Right lobe of liver (tissue), 4 donors: Measurements from ENCODE around the gene DNM3.

Experiments used
- POLR2A ChIP-seq: fragments of 450-650 bp; IDR thresholded peaks from one replicate; pipeline ENCODE4 v1.6.1; 2017; ENCODE audit warnings: antibody characterized with exemption, mild to moderate bottlenecking
- TF ChIP-seq, protein P1 (sequence below), 4 donors: fragments of 200-600 bp in 3 of 4; fragments of 450-650 bp in 1 of 4; IDR thresholded peaks; one replicate each; pipeline versions ENCODE4 v1.5.1 to v1.8.0; 2016 to 2022; ENCODE audit warnings: antibody characterized with exemption in 4 of 4, mild to moderate bottlenecking in 2 of 4
- donor health status: DM: no; HTN: no; CAD: no.
- donor health status: DM: no; HTN: no; CAD: no.
- donor health status: DM: no; HTN: yes; CAD: no.

DNA sequence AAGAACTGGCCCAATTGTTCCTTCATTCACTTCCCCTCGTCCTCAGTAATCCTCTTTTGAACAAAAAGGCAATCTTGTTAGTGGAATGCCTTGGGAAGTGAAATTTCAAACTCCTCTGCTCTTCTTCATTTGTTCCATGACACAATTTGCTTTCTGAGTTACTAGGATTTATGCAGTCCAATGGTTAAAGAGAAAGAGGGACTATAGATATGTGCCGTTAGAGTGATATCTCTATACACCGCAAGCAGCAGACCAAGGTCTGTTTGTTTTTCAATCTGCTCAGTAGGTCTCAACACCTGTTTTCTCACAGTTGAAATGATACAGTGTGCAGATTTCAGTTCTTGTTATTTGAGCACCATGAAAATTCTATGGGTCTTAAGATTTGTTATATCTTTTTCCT lies 244.0 kb downstream of the DNM3 start:
- TF ChIP-seq, protein P1, sequence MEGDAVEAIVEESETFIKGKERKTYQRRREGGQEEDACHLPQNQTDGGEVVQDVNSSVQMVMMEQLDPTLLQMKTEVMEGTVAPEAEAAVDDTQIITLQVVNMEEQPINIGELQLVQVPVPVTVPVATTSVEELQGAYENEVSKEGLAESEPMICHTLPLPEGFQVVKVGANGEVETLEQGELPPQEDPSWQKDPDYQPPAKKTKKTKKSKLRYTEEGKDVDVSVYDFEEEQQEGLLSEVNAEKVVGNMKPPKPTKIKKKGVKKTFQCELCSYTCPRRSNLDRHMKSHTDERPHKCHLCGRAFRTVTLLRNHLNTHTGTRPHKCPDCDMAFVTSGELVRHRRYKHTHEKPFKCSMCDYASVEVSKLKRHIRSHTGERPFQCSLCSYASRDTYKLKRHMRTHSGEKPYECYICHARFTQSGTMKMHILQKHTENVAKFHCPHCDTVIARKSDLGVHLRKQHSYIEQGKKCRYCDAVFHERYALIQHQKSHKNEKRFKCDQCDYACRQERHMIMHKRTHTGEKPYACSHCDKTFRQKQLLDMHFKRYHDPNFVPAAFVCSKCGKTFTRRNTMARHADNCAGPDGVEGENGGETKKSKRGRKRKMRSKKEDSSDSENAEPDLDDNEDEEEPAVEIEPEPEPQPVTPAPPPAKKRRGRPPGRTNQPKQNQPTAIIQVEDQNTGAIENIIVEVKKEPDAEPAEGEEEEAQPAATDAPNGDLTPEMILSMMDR (IDR thresholded peaks at IDR 0.05): no peak
- no peak for TF ChIP-seq POLR2A
